Karpas-422 (cell line): Measurements from ENCODE around the gene ABCG1. TPM values are rescaled to one million over a fixed set of nuclear protein-coding genes. Genes with fewer than 3 reads are reported as not detected.

Experiments used
- DNase-seq: peaks from one replicate; pipeline ENCODE4 v3.0.0-alpha.2; 2015
- H2AFZ ChIP-seq: fragments of 200-600 bp; sonication (generic); 2 replicates; pipeline ENCODE4 v1.6.1; 2014; ENCODE audit warnings: antibody characterized with exemption, low read length, mixed read lengths
- H3K27ac ChIP-seq: fragments of 200-600 bp; sonication (generic); 2 replicates; pipeline ENCODE4 v1.5.1; 2014; ENCODE audit warnings: mild to moderate bottlenecking, low read length, moderate library complexity
- H3K27me3 ChIP-seq: fragments of 200-600 bp; sonication (generic); 2 replicates; pipeline ENCODE4 v1.6.1; 2014; ENCODE audit warnings: low read length, mixed read lengths
- H3K36me3 ChIP-seq: fragments of 200-600 bp; sonication (generic); 2 replicates; pipeline ENCODE4 v1.6.1; 2014; ENCODE audit warnings: low read length, mixed read lengths; ENCODE audit not compliant: insufficient read depth
- H3K4me1 ChIP-seq: fragments of 200-600 bp; sonication (generic); 2 replicates; pipeline ENCODE4 v1.6.1; 2014; ENCODE audit warnings: mild to moderate bottlenecking, low read length, mixed read lengths
- H3K4me2 ChIP-seq: fragments of 200-600 bp; sonication (generic); 2 replicates; pipeline ENCODE4 v1.6.1; 2014; ENCODE audit warnings: low read length, low read depth, mild to moderate bottlenecking; ENCODE audit not compliant: poor library complexity, severe bottlenecking
- H3K4me3 ChIP-seq: fragments of 200-600 bp; sonication (generic); 2 replicates; pipeline ENCODE4 v1.5.1; 2014; ENCODE audit warnings: mild to moderate bottlenecking, antibody characterized with exemption, low read length, mixed read lengths
- H3K79me2 ChIP-seq: fragments of 200-600 bp; sonication (generic); 2 replicates; pipeline ENCODE4 v1.6.1; 2014; ENCODE audit warnings: mild to moderate bottlenecking, low read length, mixed read lengths
- H3K9ac ChIP-seq: fragments of 200-600 bp; sonication (generic); 2 replicates; pipeline ENCODE4 v1.6.0; 2014; ENCODE audit warnings: low read length
- H3K9me2 ChIP-seq: fragments of 200-600 bp; sonication (generic), shearing (Covaris generic); replicated peaks from 2 replicates; pipeline ENCODE4 v1.6.0; 2014; ENCODE audit warnings: mild to moderate bottlenecking, low read length, moderate library complexity; ENCODE audit not compliant: insufficient read depth
- H3K9me3 ChIP-seq: fragments of 300-700, 200-600 bp; sonication (generic); 2 replicates; pipeline ENCODE4 v1.6.1; 2014; ENCODE audit warnings: low read length, mixed read lengths
- H4K20me1 ChIP-seq: fragments of 200-600 bp; sonication (generic); 2 replicates; pipeline ENCODE4 v1.6.1; 2014; ENCODE audit warnings: mild to moderate bottlenecking, antibody characterized with exemption, low read length, low read depth; ENCODE audit not compliant: insufficient read depth
- total RNA-seq: library from RNA; depleted of rRNA; stranded (reverse); fragments of >200 nt; shearing (Covaris generic); gene quantifications from 2 replicates; pipeline ENCODE4 v1.2.3, GENCODE V29; 2014; ENCODE audit warnings: low replicate concordance; rRNA removed

The ABCG1 gene
- not detected in 2 replicates for total RNA-seq

GRCh38 chr21:42218836-42219605, at the start of gene ABCG1:
Gene ABCG1, plus strand, starts transcription at chr21:42219140. Its CDS starts 123 bp downstream, at chr21:42219263.
- Histone ChIP-seq H2AFZ (no peak within 1 kb of the TSS), H4K20me1 (no peaks in the 10 kb centered on the region), H3K79me2 (no peaks in the 10 kb centered on the region), H3K9me2 (no peaks in the 10 kb centered on the region), H3K27me3 (no peaks in the 10 kb centered on the region), H3K27ac (no peak within 1 kb of the TSS), H3K4me3 (no peak within 1 kb of the TSS), H3K4me1 (peaks cover 16% of the 10 kb centered on the region), H3K4me2 (no peak within 1 kb of the TSS), H3K36me3 (no peaks in the 10 kb centered on the region), H3K9me3 (no peaks in the 10 kb centered on the region), H3K9ac (no peak within 1 kb of the TSS)
- DNase-seq, result no peak

DNA sequence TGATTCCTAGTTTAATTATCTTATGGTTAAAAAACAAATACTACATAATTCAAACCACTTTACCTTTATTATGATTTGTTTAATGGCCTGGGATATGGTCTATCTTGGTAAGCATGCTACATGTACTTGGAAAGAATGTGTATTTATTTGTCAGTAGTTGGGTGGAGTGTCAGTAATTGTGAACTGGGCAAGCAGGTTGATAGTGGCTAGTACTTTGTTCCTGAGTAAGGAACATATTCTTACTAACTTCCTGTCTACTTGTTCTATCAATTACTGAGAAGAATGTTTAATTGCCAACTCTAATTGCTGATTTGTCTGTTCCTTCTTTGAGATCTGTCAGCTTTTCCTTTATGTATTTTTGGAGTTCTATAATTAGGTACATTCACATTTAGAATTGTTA, 49.2 kb upstream of the ABCG1 start:
- Histone ChIP-seq H3K9me3 (no peaks in the 10 kb centered on the region), H3K27me3 (no peaks in the 10 kb centered on the region), H3K9ac (no peak overlapping the region), H3K9me2 (no peaks in the 10 kb centered on the region), H3K4me2 (no peak overlapping the region), H2AFZ (no peak overlapping the region), H3K4me1 (no peaks in the 10 kb centered on the region), H3K4me3 (no peak overlapping the region), H3K27ac (no peak overlapping the region), H4K20me1 (no peaks in the 10 kb centered on the region), H3K36me3 (no peaks in the 10 kb centered on the region), H3K79me2 (no peaks in the 10 kb centered on the region)
- DNase-seq, result no peak

DNA sequence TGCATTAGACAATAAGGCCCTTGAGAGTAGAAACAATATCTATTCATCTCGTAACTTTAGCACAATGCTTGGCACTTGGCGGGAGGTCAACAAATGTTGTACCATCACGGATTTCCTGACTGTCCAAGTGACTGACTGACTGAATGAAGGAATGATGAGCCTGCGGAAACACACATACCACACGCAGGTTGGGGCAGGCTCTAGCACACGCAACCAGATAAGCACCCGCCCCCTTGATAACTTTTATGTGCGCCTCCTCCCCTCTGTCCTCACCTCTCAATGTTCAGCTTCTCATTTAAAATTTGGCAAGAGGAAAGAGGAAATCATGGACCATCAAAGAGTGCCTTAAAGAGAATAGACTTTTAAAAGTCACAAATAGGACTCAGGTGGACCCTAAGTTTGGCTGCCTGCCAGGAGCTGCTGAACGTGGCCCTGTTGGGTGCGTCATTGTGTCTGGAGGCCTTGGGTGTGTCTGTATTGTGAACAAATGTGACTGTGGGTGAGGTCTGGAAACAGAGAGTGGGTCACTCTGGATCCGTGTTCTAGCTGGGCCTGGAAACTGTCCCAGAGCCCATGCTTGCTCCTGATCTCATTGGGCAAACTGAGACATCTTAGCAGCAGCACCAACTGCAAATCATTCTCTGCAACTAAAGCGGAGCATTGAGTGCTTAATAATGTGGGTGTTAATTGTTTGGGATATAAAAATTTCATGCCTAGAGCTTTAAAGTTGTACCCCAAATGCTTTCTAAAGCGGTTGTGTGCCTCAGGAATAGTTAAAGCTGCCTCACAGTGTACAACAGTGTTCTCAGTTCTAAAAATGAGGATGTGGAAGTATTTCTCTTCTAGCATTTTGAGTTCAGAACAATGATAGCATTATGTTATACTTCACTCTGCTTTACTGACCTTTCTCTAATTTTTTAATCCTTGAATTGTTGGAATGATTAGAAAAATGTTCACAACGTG, 47.6 kb upstream of the ABCG1 start:
- no peak overlapping the region for H3K27ac ChIP-seq
- H3K9me2 ChIP-seq, result no peaks in the 10 kb centered on the region
- no peaks in the 10 kb centered on the region for H3K9me3 ChIP-seq
- DNase-seq, result no peak
- no peak overlapping the region for H3K4me2 ChIP-seq
- no peaks in the 10 kb centered on the region for H4K20me1 ChIP-seq
- H3K36me3 ChIP-seq, result no peaks in the 10 kb centered on the region
- no peak overlapping the region for H2AFZ ChIP-seq
- no peaks in the 10 kb centered on the region for H3K27me3 ChIP-seq
- H3K9ac ChIP-seq, result no peak overlapping the region
- no peak overlapping the region for H3K4me3 ChIP-seq
- no peaks in the 10 kb centered on the region for H3K4me1 ChIP-seq
- H3K79me2 ChIP-seq, result no peaks in the 10 kb centered on the region

- Histone ChIP-seq H3K9ac (no peak overlapping the region), H3K36me3 (no peaks in the 10 kb centered on the region), H3K27me3 (no peaks in the 10 kb centered on the region), H3K9me2 (no peaks in the 10 kb centered on the region), H2AFZ (no peak overlapping the region), H3K9me3 (no peaks in the 10 kb centered on the region), H3K4me1 (no peaks in the 10 kb centered on the region), H3K79me2 (no peaks in the 10 kb centered on the region), H3K4me2 (no peak overlapping the region), H3K27ac (no peak overlapping the region), H3K4me3 (no peak overlapping the region), H4K20me1 (no peaks in the 10 kb centered on the region)
- DNase-seq, result no peak
These were observed 46.1 kb upstream of the ABCG1 start for GRCh38 chr21:42172596-42173483.

DNA sequence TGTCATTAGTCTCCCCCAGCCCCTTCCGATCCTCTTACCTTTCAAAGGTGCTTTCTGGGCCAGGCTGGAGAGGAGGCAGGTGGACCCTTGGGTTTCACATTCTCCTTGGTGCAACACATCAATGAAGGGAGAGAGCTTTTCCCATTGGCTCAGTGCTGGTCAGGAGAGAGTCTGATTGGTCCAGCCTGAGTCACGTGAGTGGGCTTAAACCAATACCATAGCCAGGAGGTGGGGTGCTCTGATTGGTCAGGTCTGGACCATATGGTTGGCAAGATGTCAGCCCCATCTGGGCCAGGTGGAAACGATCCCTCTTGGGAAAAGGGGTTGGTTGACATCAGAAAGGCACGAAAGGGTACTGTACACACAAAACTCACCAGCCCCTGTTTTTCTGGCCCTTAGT, 44.8 kb upstream of the ABCG1 start:
- H3K9ac ChIP-seq, result no peak overlapping the region
- no peaks in the 10 kb centered on the region for H3K4me1 ChIP-seq
- no peaks in the 10 kb centered on the region for H3K27me3 ChIP-seq
- no peak overlapping the region for H2AFZ ChIP-seq
- DNase-seq, result peak; percentile 84
- no peaks in the 10 kb centered on the region for H3K36me3 ChIP-seq
- H3K9me3 ChIP-seq, result no peaks in the 10 kb centered on the region
- H3K79me2 ChIP-seq, result no peaks in the 10 kb centered on the region
- no peaks in the 10 kb centered on the region for H4K20me1 ChIP-seq
- H3K4me3 ChIP-seq, result no peak overlapping the region
- H3K9me2 ChIP-seq, result no peaks in the 10 kb centered on the region
- no peak overlapping the region for H3K4me2 ChIP-seq
- no peak overlapping the region for H3K27ac ChIP-seq

DNA sequence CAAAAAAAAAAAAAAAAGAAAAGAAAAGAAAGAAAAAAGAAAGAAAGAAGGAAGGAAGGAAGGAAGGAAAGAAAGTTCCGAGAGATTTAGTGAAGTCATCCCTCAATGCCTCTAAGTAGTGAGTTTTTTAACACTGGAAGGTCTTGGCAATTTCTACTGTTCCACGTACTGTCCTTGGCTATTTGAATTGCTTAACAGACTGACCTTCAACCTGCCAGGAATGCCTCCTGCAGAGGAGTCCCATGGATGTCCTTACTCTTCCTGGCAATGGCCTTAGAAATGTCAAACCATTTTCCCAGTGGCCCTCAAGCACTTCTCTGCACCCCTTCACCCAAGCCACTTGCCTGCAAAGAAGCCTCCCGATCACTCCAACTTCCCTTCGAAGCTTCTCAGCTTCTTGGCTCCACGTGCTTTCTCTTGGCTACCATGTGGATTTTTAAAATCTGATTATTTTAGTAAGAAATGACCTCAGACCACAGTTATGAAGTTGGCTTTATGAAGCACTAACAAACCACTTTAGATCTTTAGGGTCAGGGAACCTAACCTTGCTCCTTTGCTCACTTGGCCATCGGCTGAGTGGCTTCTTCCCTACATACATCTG, 43.7 kb upstream of the ABCG1 start:
- Histone ChIP-seq H3K9me2 (no peaks in the 10 kb centered on the region), H3K4me2 (no peak overlapping the region), H3K9me3 (no peaks in the 10 kb centered on the region), H3K79me2 (no peaks in the 10 kb centered on the region), H3K36me3 (no peaks in the 10 kb centered on the region), H2AFZ (no peak overlapping the region), H3K27ac (no peak overlapping the region), H3K4me1 (no peaks in the 10 kb centered on the region), H3K27me3 (no peaks in the 10 kb centered on the region), H3K9ac (no peak overlapping the region), H4K20me1 (no peaks in the 10 kb centered on the region), H3K4me3 (no peak overlapping the region)
- no peak for DNase-seq

- DNase-seq, result no peak
- Histone ChIP-seq H3K4me2 (no peak overlapping the region), H3K9me3 (no peaks in the 10 kb centered on the region), H3K36me3 (no peaks in the 10 kb centered on the region), H3K9ac (no peak overlapping the region), H3K27me3 (no peaks in the 10 kb centered on the region), H2AFZ (no peak overlapping the region), H3K4me1 (no peaks in the 10 kb centered on the region), H3K9me2 (no peaks in the 10 kb centered on the region), H3K4me3 (no peak overlapping the region), H3K79me2 (no peaks in the 10 kb centered on the region), H3K27ac (no peak overlapping the region), H4K20me1 (no peaks in the 10 kb centered on the region)
These were observed 42.1 kb upstream of the ABCG1 start for GRCh38 chr21:42176859-42177258.
